Measurements from ENCODE around the gene HPCAL1.

HPCAL1 gene

DNA sequence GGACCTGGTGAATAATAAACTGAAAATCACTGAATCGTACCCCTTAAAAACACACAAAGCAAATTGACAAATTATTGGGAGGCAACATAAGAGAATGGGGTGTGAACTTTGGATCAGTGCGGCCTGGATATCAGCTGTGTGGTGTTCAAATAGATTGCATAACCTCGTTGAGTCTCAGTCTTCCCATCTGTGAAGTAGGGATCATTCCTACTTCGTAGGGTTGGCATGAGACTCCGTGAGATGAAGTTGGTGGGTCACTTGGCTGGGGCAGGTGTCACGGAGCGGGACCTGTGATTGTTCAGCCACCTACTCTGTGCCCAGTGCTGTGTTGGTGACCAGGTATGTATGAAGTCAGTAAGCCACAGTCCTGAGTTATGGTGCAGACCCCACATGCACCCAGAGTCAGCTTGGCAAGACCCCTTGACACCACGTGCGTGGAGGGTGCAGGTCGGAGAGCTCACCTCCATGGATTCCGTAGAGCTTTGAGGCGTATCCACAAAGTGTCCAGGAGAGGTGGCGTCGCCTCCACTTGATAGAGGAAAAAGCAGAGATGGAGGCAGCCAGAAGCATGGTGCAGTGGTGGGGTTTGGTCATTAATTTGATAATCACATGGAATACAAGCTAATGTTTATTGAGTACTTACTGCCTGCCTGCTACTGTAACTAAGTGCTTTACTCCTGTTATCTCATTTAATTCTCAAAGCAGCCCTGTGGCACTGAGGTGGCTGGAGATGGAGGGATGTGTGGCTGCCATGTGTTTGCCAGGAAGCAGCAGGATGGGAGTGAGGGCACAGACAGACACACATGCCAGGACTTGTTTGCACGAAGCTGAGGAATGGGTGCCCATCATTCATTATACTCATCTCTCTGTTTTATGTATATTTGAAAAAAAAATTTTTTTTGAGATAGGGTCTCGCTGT lies 35.8 kb downstream of the HPCAL1 start:
- no peak for DNase-seq

DNA sequence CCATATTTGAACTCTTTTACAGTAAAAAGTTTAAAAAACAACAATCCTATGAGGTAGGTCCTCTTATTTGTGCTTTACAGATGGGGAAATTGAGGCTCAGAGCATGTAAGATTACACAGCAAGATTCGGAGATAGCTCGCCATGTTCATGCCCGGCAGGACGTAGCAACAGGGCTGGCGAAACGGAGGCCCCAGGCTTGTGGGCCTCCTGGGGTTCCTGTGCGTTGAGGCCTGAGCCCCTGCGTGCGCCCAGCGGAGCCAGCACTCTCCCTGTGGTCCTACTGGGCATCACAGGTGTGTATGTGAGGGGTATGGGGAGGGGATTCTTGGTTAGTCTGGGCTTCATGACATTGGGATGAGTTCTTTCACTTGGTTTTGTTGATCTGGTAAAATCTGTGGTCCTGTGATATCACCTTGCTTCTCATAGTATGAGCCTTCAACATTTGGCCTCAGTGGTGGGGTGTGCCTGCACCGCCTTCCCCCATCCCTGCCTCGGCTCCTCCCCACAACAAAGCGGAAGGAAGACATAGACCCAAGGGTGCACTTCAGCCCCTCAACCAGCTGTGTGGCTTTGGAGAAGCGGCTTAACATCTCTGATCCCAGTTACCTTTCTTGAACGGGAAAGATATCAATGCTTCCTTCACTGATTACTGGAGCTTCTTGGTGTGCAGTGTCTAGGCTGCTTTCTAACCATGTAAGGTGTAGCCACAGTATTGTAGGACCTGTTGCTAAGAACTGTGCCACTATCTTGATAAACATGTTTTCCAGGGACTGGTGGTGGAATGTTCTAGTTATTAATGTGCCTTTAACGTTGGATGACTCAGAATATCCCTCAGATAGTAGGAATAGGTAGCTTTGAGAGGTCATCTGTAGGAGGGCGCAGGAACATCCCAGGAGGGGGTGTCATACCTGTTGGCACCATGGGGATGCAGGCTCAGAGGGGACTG lies 37.2 kb downstream of the HPCAL1 start:
- no peak for DNase-seq

DNA sequence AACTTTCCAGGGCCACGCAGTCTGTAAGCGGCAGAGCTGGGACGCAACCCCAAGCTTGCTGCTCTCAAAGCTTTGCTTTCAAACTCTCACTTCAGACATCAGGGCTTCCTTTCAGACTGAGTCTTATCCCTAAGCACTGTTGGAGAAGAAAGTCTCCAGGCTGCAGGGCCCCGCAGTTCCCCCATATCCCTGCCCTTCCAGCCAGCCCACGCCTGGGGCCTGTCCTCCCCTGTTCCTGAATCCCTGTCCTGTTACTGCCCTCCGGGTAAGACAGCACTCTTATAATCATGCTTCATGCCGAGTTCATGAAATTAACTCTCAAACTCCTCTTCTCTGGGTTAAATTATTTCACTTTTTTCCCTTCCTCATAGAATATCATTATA lies 37.9 kb downstream of the HPCAL1 start:
- DNase-seq: no peak

DNA sequence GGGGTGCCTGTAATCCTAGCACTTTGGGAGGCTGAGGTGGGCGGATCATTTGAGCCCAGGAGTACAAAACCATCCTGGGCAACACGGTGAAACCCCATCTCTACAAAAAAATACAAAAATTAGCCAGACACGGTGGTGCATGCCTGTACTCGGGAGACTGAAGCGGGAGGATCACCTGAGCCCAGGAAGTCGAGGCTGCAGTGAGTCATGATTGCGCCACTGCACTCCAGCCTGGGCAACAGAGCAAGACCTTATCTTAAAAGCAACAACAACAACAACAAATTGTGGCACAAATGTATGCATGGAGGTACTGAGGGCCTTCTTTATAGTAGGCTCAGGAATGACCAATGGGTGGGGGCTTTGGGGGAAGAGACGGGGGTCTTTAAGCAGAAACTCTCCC lies 38.5 kb downstream of the HPCAL1 start:
- no peak for DNase-seq

DNA sequence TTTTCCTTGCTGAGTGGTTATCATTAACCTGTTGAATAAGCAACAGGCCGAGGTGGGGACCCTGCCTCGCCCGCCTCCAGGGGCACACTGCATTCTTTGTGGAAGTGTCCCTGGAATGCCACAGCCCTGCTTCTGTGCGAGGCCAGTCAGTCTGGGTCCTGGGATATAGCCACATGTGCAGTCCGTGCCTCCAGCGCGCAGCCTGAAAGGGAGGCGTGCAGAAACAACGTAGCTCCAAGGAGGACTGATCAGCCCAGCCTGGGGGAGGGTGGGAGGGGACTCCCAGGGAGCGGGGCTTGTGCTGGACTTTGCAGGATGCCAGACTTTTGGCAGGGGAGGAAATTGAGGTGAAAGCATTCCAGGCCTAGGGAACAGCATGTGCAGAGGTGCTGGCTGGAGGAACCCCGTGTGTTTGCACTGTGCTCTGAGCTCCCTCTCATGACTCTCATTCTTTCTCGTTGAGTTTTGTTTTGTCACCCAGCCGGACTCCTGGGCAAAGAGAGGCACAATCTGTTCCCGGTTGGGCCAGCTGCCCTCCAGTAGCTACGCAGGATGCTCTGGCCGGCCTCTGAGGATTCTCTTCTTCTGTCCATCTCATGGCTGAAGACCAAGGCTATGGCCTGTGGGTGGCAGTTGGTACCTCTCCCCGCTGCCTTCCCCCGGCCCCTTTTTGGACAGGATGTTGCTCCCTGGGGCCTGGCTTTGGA lies 39.7 kb downstream of the HPCAL1 start:
- DNase-seq: no peak

DNA sequence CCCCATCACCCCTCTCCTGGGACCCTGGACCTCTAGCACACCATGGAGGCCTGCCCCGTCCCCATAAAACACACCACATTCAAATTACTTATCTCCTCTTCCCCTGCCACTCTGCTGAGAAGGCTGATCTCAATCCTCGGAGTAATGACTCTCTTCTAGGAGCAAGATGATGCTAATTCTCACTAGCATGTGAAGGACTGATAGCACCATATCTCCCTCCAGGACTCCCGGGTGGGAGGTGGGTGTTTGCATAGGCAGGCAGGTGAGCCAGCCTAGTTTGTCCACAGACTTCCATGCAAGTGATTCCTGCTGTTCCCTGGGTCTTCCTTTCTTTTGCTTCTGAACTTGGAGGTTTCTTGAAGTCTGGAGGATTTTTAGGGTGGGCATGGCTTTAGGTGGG lies 40.5 kb downstream of the HPCAL1 start:
- no peak for DNase-seq

DNA sequence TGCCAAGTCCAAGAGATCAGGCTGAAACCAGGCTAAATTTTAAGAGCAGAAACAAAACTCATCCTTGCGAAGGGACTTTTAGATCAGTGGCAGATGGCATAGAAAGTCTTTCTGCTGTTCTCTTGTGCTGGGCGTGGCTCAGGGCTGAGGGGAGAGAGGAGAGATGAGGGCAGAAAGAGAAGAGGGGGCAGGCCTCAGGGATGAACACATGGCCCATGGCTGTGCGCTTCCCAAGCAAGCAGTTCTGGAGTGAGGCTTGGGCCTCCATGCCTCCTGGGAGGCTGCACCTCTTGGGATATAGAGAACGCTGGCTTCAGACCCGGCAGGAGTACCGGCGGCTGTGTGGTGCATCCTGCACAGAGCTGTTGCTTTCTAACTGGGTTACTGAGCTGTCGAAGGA lies 41.0 kb downstream of the HPCAL1 start:
- DNase-seq: no peak

DNA sequence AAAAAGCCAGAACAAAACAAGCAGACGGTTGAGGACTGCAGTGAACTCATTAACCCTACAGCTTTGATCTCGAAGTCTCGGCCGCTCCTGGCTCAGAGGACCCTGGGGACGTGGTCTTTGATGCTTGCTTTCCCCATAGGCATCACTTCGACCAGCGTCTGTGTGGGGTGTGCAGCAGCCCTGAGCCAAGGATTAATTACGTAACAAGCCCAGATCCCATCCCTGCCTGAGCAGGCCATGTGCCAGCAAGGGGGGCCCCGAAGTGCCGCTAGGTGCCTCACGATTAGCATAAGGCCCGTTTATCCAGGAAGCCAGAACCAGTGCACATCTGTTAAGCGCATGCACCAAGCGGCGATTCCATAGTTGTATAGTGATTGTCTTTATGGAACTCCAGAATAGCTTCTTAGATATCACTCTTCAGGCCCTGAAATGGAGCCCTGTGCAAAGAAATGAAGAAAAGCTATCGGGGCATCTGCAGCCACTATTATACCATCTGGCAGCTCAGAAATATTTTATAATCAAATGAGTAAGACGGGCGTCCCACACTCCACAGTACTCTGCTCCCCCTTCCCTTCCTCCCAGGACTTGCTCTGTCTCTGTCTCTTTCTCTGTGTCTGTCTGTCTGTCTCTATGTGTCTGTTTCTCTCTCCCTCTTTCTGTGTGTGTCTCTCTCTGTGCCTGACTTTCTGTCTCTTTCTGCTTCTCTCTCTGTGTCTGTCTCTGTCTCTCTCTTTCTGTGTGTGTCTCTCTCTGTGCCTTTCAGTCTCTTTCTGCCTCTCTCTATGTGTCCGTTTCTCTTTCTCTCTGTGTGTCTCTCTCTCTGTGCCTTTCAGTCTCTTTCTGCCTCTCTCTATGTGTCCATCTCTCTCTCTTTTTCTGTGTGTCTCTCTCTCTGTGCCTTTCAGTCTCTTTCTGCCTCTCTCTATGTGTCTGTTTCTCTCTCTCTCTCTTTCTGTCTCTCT lies 41.7 kb downstream of the HPCAL1 start:
- no peak for DNase-seq

DNA sequence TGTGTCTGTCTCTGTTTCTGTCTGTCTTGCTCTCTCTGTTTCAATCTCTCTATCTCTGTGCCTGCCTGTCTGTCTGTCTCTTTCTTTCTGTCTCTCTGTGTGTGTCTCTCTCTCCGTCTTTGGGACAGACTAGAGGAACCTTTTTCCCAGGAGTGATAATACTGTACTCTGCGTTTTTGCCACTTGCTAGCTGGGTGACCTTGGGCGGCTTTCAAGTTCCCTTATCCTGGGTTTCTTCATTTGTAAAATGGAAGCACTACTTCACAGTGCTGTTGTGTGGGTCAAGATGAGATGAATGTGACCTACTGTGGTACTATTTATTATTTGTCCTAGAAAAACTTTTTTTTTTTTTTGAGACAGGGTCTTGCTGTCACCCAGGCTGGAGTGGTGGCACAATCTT lies 42.4 kb downstream of the HPCAL1 start:
- no peak for DNase-seq

DNA sequence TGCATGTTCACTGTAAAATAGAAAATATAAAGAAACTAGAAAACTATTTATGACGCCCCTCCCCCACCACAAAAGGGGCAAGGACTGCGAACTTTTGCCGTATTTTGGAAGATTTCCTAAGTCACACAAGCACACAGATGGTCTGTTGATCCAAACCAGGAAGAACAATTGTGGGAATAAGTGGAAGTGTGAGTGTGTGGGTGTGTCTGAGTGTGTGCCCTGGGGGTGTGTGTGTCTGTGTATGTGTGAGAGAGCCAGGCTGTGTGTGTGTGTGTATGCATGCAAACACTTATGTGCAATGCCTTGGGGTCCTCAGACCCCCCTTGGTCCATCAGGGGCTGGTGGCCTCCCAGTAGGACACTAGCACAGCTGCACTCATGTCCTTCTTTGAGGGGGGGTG lies 43.1 kb downstream of the HPCAL1 start:
- no peak for DNase-seq

DNA sequence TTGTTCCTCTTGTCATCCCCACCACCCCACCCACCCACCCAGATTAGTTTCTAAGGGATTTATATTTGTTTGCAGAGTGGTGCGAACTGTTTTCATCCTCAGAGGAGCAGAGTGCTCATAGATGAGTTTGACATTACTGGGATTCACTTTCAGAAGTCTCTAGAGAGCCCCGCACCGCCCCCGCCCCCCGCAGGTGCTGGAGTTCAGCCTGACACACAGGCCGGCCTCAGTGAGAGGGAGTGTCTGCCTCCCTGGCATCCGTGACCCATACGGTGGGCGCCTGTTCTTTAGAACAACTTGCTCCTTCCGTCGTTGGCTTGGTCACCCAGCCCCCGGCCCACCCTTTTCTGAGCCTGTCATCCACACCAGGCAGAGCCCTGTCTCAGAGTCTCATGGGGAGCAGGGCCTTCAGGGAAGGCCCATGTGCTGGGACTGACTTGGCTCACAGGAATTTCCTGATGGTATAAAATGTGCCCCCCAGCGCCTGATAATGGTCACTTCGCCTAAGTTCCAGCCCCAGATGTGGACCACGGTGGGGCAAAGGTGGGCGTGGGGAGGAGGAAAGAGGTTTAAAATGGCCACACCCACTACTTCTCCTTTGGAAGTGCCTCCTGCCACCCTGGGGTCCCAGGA lies 44.3 kb downstream of the HPCAL1 start:
- DNase-seq: no peak

DNA sequence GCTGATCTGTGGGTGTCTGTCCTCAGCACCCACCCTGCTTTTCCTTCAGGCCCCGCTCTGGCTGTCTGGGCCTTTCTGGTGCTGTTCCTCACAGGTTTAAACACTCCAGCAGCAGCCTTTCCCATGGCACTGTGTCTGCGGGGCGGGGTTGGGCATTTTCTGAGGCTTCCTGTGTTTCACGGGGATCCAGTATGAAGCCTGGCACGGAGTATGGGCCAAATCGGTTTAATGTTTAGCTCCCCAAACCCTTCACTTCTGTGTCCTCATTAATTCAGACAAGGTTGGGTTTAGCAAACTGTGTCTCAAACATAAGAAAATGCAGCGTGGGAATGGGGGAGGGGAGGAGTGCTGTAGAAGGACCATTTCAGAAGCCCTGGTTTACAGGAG lies 44.9 kb downstream of the HPCAL1 start:
- no peak for DNase-seq

DNA sequence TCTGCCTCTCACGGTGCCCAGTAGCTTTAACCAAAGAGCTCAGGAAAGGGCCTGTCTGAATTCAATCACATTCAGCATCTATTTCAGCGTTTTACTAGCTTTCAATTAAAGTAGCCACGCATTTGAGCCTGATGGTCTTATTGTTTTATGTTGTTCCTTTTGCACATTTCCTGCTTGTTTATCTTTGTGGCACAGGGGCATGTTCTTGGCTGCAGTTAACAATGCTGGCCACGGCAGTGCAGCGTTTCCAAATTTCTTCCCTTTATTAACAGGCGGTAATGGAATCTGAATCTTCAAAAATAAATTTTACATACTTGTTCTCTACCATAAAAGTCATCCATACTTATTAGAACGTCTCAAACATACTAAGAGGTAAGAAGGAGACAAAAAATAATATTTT lies 46.2 kb downstream of the HPCAL1 start:
- no peak for DNase-seq

DNA sequence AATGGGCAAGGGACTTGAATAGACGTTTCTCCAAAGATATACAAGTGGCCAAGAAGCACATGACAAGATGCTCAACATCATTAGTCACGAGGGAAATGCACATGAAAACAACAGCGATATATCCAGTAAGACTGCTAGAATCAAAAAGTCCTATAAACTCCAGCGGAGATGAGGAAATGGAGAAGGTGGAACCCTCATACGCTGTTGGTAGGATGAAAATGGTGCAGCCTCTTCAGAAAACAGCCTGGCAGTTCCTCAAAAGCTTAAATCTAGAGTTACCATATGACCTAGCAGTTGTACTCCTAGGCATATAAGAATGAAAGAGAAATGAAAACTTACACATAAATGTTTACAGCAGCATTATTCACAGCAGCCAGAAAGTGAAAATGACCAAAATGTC lies 48.1 kb downstream of the HPCAL1 start:
- DNase-seq: no peak

DNA sequence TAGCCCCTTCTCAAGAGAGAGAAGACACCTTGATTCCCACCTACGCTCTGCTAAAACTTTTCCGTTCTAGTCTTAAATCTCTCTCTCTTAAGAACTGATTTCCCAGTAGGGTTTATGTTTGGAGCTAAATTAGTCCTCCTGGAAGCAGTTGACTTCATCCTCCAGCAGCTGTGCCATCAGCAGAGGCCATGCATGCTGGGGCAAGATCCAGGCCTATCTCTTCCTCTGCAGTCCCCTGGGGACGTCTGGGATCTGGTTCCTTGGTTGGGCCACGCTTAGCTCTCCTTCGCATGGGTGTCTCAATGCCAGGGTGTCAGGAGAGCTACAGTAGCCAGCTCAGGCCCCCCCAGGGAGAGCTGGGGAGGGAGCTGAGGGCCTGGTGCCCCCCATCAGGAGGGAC lies 49.7 kb downstream of the HPCAL1 start:
- DNase-seq: no peak

DNA sequence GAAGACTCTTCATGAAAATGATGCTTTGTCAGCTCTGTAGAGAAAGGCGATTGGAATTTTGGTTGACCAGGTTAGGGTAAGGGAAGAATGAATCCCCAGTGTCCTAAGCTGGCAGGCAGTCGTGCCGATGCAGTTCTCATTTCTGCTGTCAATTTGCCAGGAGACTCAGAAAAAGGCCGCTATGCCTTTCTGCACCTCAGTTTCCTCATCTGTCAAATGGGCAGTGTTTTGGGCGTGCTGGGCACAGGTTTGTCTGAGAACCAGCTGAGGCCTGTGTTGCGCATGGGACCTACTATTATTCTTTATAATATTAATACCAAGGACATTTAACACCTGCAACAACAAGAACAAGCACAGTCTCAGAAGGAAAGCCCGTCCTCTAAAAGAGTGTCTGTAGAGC lies 50.3 kb downstream of the HPCAL1 start:
- DNase-seq: no peak

DNA sequence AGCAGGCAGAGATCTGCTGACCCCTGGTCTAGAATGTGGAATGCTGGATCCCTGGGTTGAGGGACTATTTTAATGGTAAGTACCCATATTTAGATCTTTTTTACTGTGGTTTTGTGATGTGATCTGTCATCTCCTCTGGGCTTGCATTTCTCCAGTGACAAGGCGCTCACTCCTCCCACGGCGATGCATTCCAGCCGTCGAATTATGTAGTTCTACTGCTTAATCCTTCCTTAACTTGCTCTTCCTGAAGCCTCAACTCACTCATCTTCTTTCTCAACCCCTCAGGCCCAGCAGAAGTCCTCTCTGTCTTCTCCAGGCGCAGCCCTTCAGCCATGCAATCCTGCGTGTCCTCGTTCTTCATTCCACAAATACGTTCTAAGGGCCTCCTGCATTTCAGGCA lies 51.2 kb downstream of the HPCAL1 start:
- no peak for DNase-seq

DNA sequence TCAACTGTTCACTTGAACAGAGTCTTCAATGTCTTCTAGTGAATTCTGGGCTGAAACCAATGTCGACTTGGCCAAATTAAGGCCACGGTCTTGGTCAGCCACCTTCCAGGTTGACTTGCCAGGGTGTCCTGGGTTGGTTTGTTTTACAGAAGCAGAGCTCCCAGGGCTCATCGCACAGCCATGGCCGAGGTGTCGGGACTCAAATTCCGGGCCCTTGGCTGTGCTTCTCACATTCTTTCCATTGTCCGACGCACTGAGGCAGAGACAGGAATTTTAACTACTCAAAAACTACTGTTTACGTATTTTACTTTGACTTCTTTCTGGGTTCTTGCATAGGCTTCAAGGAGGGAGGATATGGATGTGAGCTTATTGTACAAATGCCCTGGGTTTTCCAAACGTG lies 51.7 kb downstream of the HPCAL1 start:
- no peak for DNase-seq

DNA sequence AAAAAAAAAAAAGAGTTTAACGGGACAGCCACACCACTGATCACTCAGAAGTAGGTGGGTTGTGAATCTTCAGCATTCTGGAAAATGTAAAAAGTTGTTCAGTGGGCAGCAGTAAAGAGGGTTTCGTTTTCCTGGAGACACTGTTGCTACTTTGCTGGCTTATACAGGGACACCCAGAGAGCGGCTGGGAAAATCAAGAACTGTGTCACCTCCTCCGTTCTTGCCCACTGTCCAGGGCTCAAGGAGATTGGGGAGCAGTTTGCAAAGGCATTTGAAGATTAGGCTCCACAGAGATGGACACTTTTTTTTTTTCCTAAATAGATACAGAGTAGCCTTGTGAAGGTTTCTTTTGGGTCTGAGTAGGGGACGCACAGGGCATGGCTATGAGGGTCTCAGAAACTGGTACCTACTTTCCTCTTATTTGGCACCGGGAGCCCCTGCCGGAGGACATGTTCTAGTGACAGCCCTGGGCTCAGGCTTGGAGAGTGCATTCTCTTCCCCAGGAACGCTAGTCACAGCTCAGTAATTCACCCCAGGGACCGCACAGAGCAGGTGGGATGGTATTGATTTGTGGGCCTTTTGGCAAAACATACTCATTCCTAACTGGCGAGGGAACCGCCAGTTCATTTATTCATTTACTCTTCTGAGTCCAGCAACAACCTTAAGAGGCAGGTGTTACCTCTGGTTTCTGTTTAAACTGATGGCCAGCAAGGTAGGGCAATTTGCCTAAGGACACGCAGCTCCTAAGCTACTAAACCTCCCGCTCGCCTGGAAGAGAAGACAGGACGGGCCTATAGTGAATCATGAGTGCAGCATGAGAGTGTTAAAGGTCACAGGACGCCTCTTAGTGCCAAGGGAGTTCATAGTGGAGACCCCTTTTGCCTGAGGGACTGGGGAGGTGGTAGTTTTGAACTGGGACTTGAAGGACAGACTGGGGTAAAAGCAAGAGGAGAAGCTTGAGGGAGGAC lies 53.1 kb downstream of the HPCAL1 start:
- no peak for DNase-seq

DNA sequence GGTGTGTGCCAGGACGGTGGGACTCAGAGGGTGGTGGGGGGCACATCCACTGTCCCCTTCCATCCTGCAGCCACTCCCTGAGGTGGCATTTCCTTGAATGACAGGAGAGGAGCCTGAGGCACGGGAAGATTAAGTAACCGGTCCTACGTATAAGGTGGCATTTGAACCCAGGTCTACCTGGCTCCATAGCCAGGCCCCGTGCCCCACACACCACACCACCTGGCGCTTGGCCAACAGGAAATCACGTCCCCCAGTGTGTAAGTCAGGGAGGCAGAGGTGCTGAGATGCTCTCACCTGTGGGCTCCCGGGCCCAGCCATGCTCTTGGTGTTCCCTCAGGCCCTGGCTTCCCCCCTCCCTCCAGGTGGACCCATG lies 53.7 kb downstream of the HPCAL1 start:
- DNase-seq: no peak
